Body of pancreas (tissue), 4 donors: Measurements from ENCODE around the gene COL6A2. TPM values are rescaled to one million over a fixed set of nuclear protein-coding genes. Genes with fewer than 3 reads are reported as not detected.

Source experiments
- ATAC-seq: fragments of 150-250 bp; one replicate; pipeline ENCODE4 v1.9.1; 2016
- DNase-seq, 4 donors: peaks; one replicate each; pipeline ENCODE4 v3.0.0-alpha.2; 2019
- H3K27ac ChIP-seq, 4 donors: fragments of 200-600 bp; sonication (generic); 1 replicate in 3 of 4; 2 replicates in 1 of 4; pipeline versions ENCODE4 v1.5.1 to v1.6.1; 2016 to 2019; ENCODE audit warnings: mild to moderate bottlenecking in 1 of 4, mixed read lengths in 1 of 4, moderate library complexity in 1 of 4
- H3K27me3 ChIP-seq, 2 donors: fragments of 200-600 bp; sonication (generic); one replicate each; pipeline ENCODE4 v1.6.0; 2016; ENCODE audit warnings: mild to moderate bottlenecking in 1 of 2
- H3K36me3 ChIP-seq, 2 donors: fragments of 200-600 bp; sonication (generic); replicated peaks in 1 of 2; 2 replicates each; pipeline ENCODE4 v1.5.1; 2016; ENCODE audit warnings: low read depth in 2 of 2; ENCODE audit not compliant: insufficient read depth in 1 of 2
- H3K4me1 ChIP-seq: fragments of 200-600 bp; sonication (generic); one replicate; pipeline ENCODE4 v1.6.0; 2016
- H3K4me3 ChIP-seq, 2 donors: fragments of 200-600 bp; sonication (generic); 1 replicate in 1 of 2; 2 replicates in 1 of 2; pipeline ENCODE4 v1.5.1; 2016 to 2019
- H3K9me3 ChIP-seq, 3 donors: fragments of 200-600 bp; sonication (generic); 1 replicate in 2 of 3; 2 replicates in 1 of 3; pipeline ENCODE4 v1.5.1; 2016
- POLR2A ChIP-seq, 3 donors: fragments of 450-650 bp; IDR thresholded peaks; one replicate each; pipeline ENCODE4 v1.6.1; 2016; ENCODE audit warnings: antibody characterized with exemption in 3 of 3, mild to moderate bottlenecking in 2 of 3
- WGBS, 2 donors: methylation state at CpG; one replicate each; pipeline ENCODE4 v1.1.5; 2017; 5-methylcytosine and 5-hydroxymethylcytosine counted together
- intact Hi-C: fragments of 100-400 bp; cut with DNase I; formaldehyde crosslinking; loops from one replicate; pipeline ENCODE4 v1.15.1; 2023
- total RNA-seq, 2 donors: library from RNA; depleted of rRNA; stranded (reverse); fragments of >200 nt; gene quantifications; one replicate each; pipeline ENCODE4 v1.1.0, GENCODE V29; 2016
- TF ChIP-seq, protein P1 (sequence below), 7 experiments: fragments of 450-650 bp in 4 of 7; fragments of 200-600 bp in 3 of 7; sonication (generic) in 3 of 7; IDR thresholded peaks; one replicate each; pipeline ENCODE4 v1.5.1; 2016 to 2019; ENCODE audit warnings: antibody characterized with exemption in 7 of 7

The COL6A2 gene
- total RNA-seq, 2 donors from 2014 or later = 72.1 to 339 TPM

GRCh38 chr21:46061518-46061917 is 36.4 kb upstream of the COL6A2 start:
- 47 to 49% methylated on average over 6 of the region's 6 CpGs for WGBS, 2 donors
- ATAC-seq = no peak
- H3K4me1 ChIP-seq = peaks cover 13% of the 10 kb centered on the region
- H3K9me3 ChIP-seq = no peaks in the 10 kb centered on the region
- intact Hi-C loops = no loop called here
- no peak overlapping the region for H3K4me3 ChIP-seq
- H3K36me3 ChIP-seq = no peaks in the 10 kb centered on the region
- no peak for TF ChIP-seq POLR2A (IDR thresholded peaks at IDR 0.05)
- TF ChIP-seq, protein P1, sequence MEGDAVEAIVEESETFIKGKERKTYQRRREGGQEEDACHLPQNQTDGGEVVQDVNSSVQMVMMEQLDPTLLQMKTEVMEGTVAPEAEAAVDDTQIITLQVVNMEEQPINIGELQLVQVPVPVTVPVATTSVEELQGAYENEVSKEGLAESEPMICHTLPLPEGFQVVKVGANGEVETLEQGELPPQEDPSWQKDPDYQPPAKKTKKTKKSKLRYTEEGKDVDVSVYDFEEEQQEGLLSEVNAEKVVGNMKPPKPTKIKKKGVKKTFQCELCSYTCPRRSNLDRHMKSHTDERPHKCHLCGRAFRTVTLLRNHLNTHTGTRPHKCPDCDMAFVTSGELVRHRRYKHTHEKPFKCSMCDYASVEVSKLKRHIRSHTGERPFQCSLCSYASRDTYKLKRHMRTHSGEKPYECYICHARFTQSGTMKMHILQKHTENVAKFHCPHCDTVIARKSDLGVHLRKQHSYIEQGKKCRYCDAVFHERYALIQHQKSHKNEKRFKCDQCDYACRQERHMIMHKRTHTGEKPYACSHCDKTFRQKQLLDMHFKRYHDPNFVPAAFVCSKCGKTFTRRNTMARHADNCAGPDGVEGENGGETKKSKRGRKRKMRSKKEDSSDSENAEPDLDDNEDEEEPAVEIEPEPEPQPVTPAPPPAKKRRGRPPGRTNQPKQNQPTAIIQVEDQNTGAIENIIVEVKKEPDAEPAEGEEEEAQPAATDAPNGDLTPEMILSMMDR (IDR thresholded peaks at IDR 0.05) = no peak
- H3K27me3 ChIP-seq = no peaks in the 10 kb centered on the region
- no peak for DNase-seq
- H3K27ac ChIP-seq = no peak overlapping the region

- H3K27me3 ChIP-seq = no peaks in the 10 kb centered on the region
Observed at GRCh38 chr21:46061950-46062349, 36.0 kb upstream of the COL6A2 start.

DNA sequence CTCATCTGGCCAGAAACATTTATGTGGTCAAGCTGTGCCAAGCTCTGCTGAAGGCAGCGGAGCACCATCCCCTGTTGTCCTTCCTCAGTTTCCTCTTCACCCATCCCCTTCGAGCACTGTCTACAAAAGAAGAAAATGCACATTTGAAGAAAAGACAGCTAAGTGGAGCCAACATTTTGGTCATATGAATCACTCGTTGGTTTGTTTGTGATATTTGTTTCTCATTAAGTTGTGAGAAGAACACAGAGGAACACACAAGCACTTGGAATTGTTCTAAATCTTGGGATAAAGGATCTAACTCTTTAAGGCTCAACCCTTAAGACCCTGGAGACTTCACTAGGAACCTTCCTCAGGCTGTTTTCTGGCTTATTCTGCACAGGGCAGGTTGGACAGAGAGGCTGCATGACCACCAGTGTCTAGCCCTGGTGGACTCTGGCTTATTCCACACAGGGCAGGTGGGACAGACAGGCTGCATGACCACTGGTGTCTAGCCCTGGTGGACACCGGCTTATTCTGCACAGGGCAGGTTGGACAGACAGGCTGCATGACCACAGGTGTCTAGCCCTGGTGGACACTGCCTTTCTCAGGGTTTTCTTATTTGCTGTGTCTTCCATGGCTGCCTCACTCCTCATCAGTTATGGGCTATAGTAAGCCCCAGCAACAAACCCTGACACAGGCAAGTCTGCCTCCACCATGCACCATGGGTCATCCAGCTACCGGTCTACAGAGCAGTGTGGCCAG is 35.3 kb upstream of the COL6A2 start:
- H3K4me3 ChIP-seq = no peak overlapping the region
- intact Hi-C loops = no loop called here
- no peak for TF ChIP-seq POLR2A (IDR thresholded peaks at IDR 0.05)
- TF ChIP-seq, protein P1 (IDR thresholded peaks at IDR 0.05) = no peak
- H3K27me3 ChIP-seq = no peaks in the 10 kb centered on the region
- no peak overlapping the region for H3K27ac ChIP-seq
- no peaks in the 10 kb centered on the region for H3K36me3 ChIP-seq
- ATAC-seq (no peak), DNase-seq (no peak)
- H3K9me3 ChIP-seq = no peaks in the 10 kb centered on the region
- 81% methylated on average over 4 to 5 of the region's 5 CpGs for WGBS, 2 donors
- peaks cover 13% of the 10 kb centered on the region for H3K4me1 ChIP-seq

More at GRCh38 chr21:46061950-46062349, 36.0 kb upstream of the COL6A2 start:
- intact Hi-C loops = no loop called here
- TF ChIP-seq, protein P1 (IDR thresholded peaks at IDR 0.05) = no peak
- TF ChIP-seq POLR2A (IDR thresholded peaks at IDR 0.05) = no peak
- Histone ChIP-seq H3K9me3 (no peaks in the 10 kb centered on the region), H3K4me1 (peaks cover 13% of the 10 kb centered on the region), H3K4me3 (no peak overlapping the region), H3K27ac (no peak overlapping the region), H3K36me3 (no peaks in the 10 kb centered on the region)
- ATAC-seq = no peak
- DNase-seq = no peak
- WGBS, 2 donors = 78% methylated on average over 5 of the region's 5 CpGs

- Histone ChIP-seq H3K27ac (no peak overlapping the region), H3K36me3 (no peaks in the 10 kb centered on the region)
- no peak for DNase-seq
Observed at GRCh38 chr21:46063227-46063626, 34.7 kb upstream of the COL6A2 start.

More at GRCh38 chr21:46063227-46063626, 34.7 kb upstream of the COL6A2 start:
- no peak for TF ChIP-seq POLR2A (IDR thresholded peaks at IDR 0.05)
- TF ChIP-seq, protein P1 (IDR thresholded peaks at IDR 0.05) = no peak
- Histone ChIP-seq H3K27me3 (no peaks in the 10 kb centered on the region), H3K4me3 (no peak overlapping the region), H3K9me3 (no peaks in the 10 kb centered on the region), H3K4me1 (peaks cover 13% of the 10 kb centered on the region)
- 68 to 74% methylated on average over 4 of the region's 4 CpGs for WGBS, 2 donors
- no peak for ATAC-seq
- intact Hi-C loops = no loop called here
